Neutrophil (primary cell): ENCODE results near the gene EPG5.
"Not testable (repeated sequence)": the region's sequence is repeated elsewhere in the genome, so short reads cannot be mapped to it uniquely, and the experiment has no call there.

Experiments
- H3K27ac ChIP-seq: fragments of 200-600 bp; sonication (generic); 2 replicates; pipeline ENCODE4 v1.5.1; 2016; ENCODE audit warnings: mild to moderate bottlenecking, moderate library complexity
- H3K27me3 ChIP-seq: fragments of 200-600 bp; sonication (generic); 2 replicates; pipeline ENCODE4 v1.6.0; 2016; ENCODE audit warnings: mild to moderate bottlenecking
- H3K36me3 ChIP-seq: fragments of 200-600 bp; sonication (generic); 2 replicates; pipeline ENCODE4 v1.5.1; 2017
- H3K4me1 ChIP-seq, 2 experiments: fragments of 200-600 bp in 1 of 2; sonication (generic) in 1 of 2; 1 replicate in 1 of 2; 2 replicates in 1 of 2; pipeline versions ENCODE4 v1.5.1 to v1.6.1; 2013 to 2016; ENCODE audit warnings: low read depth in 1 of 2, low read length in 1 of 2, mild to moderate bottlenecking in 1 of 2, moderate library complexity in 1 of 2; ENCODE audit not compliant: control insufficient read depth in 1 of 2, insufficient read depth in 1 of 2
- H3K4me3 ChIP-seq, 2 experiments: fragments of 200-600 bp in 1 of 2; sonication (generic) in 1 of 2; 1 replicate in 1 of 2; 2 replicates in 1 of 2; pipeline ENCODE4 v1.5.1; 2013 to 2016; ENCODE audit warnings: low read depth in 1 of 2, low read length in 1 of 2, mild to moderate bottlenecking in 1 of 2, moderate library complexity in 1 of 2
- H3K9me3 ChIP-seq: fragments of 200-600 bp; sonication (generic); 2 replicates; pipeline ENCODE4 v1.5.1; 2016
- CTCF ChIP-seq: fragments of 200-600 bp; sonication (generic); IDR thresholded peaks from 2 replicates; pipeline ENCODE4 v1.5.1; 2016; ENCODE audit warnings: antibody characterized with exemption

EPG5 gene

GRCh38 chr18:45993438-45993837 lies 26.3 kb upstream of the EPG5 start:
- Histone ChIP-seq H3K27ac (peak overlapping the region; percentile 21), H3K4me1 (peaks cover 26 to 36% of the 10 kb centered on the region in 2 experiments), H3K4me3 (no peak overlapping the region), H3K27me3 (no peaks in the 10 kb centered on the region), H3K36me3 (peaks cover 52% of the 10 kb centered on the region), H3K9me3 (no peaks in the 10 kb centered on the region)
- no peak for TF ChIP-seq CTCF

GRCh38 chr18:45992527-45992926 lies 25.4 kb upstream of the EPG5 start:
- not testable (repeated sequence) for H3K9me3 ChIP-seq, H3K27me3 ChIP-seq, H3K4me3 ChIP-seq
- peak overlapping the region; percentile 21 for H3K27ac ChIP-seq
- H3K36me3 ChIP-seq = peaks cover 62% of the 10 kb centered on the region
- H3K4me1 ChIP-seq = peaks cover 17 to 29% of the 10 kb centered on the region in 2 experiments

- H3K4me1 ChIP-seq = peaks cover 16 to 29% of the 10 kb centered on the region in 2 experiments
- H3K36me3 ChIP-seq = peaks cover 68% of the 10 kb centered on the region
- no peak for TF ChIP-seq CTCF
- H3K27ac ChIP-seq = no peak overlapping the region
- no peaks in the 10 kb centered on the region for H3K27me3 ChIP-seq
- no peak overlapping the region for H3K4me3 ChIP-seq
- H3K9me3 ChIP-seq = no peaks in the 10 kb centered on the region
Observed at GRCh38 chr18:45991788-45992187, 24.7 kb upstream of the EPG5 start.

- TF ChIP-seq CTCF = no peak
- peak overlapping the region; percentile 81 for H3K27ac ChIP-seq
- peaks cover 75 to 81% of the 10 kb centered on the region in 2 experiments for H3K4me1 ChIP-seq
- H3K27me3 ChIP-seq = no peaks in the 10 kb centered on the region
- H3K9me3 ChIP-seq = no peaks in the 10 kb centered on the region
- no peak overlapping the region for H3K4me3 ChIP-seq
- H3K36me3 ChIP-seq = peaks cover 28% of the 10 kb centered on the region
Observed at GRCh38 chr18:45984546-45985235, 17.6 kb upstream of the EPG5 start.

GRCh38 chr18:45981821-45982220 lies 14.7 kb upstream of the EPG5 start:
- H3K27ac ChIP-seq = peak overlapping the region; percentile 81
- peak overlapping the region in 1 of 2 experiments; percentile 12 for H3K4me3 ChIP-seq
- no peaks in the 10 kb centered on the region for H3K27me3 ChIP-seq
- no peak for TF ChIP-seq CTCF
- H3K4me1 ChIP-seq = peaks cover 97 to 98% of the 10 kb centered on the region in 2 experiments
- H3K9me3 ChIP-seq = no peaks in the 10 kb centered on the region
- H3K36me3 ChIP-seq = no peaks in the 10 kb centered on the region

- Histone ChIP-seq H3K27ac (peak overlapping the region; percentile 81), H3K4me1 (peaks cover 97 to 98% of the 10 kb centered on the region in 2 experiments), H3K27me3 (no peaks in the 10 kb centered on the region), H3K4me3 (no peak overlapping the region), H3K9me3 (no peaks in the 10 kb centered on the region), H3K36me3 (no peaks in the 10 kb centered on the region)
- TF ChIP-seq CTCF = no peak
Observed at GRCh38 chr18:45980229-45980628, 13.1 kb upstream of the EPG5 start.
